NCI-H2081 treated with DMSO at 0.1 percent for 48 hours (cell line): ENCODE data around the gene PDLIM5.

Source experiments
- DNase-seq: peaks from one replicate; lab custom pipeline; 2025; lab: John Stamatoyannopoulos, UW

PDLIM5 gene

DNA sequence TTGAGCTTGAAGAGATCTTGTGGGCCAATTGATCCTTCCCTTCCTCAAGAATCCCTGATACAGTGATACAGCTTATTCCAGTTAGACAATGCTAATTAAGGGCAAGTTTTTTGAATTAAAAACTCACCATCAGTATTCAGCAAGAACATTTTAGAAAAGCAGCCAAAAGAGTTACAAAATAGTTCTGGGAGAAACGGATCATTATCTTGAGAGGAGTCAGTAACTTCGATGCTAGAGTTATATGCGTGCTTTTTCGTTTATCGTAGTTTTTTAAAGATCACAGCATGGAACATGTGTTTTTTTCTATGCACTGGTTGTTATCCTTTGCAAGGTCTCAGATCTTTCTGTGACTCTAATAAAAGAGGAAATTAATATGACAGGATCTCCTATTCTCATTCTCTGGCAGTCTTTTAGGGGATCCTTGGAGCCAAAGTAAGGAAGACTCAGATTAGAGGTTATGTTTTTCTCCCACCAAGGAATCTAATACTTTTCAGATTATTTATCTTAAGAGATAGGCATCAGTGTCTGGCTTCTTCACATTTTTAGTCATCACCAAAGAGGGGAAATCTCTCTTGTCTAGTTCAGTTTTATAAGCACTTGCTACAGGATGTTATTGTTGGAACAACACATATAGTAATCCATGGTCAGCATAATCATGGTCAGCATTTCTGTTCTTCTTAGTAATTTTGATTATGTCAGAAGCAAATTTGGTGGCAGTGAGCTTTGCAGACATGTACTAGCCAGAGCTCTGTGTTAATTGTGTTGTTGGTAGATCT lies 109.7 kb downstream of the PDLIM5 start:
- DNase-seq = no peak

GRCh38 chr4:94562285-94562684 lies 110.5 kb downstream of the PDLIM5 start:
- no peak for DNase-seq

DNA sequence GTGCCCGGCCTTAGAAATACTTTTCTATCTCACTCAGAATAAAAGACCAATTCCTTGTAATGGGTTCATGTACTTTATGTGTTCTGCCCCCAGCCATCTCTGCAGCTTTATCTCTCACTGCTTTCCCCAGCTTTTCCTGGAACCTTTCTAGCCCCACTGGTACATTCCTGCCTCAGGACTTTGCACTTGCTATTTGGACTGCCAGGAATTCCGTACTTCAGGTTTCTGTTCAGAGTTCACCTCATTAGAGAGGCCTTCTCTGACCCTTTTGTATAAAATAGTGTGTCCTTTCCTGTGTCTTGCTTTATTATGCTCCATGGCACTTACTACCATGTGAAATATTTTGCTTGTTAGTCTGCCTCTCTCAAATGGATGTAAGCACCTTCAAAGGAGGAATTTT lies 112.5 kb downstream of the PDLIM5 start:
- no peak for DNase-seq

GRCh38 chr4:94566420-94566819 lies 114.7 kb downstream of the PDLIM5 start:
- no peak for DNase-seq

- DNase-seq = no peak
Observed at GRCh38 chr4:94567811-94568210, 116.1 kb downstream of the PDLIM5 start.

GRCh38 chr4:94570558-94570957 lies 118.8 kb downstream of the PDLIM5 start:
- no peak for DNase-seq

GRCh38 chr4:94571298-94571697 lies 119.6 kb downstream of the PDLIM5 start:
- DNase-seq = no peak

- DNase-seq = no peak
Observed at GRCh38 chr4:94571715-94572114, 120.0 kb downstream of the PDLIM5 start.

GRCh38 chr4:94574050-94574449 lies 122.3 kb downstream of the PDLIM5 start:
- no peak for DNase-seq

DNA sequence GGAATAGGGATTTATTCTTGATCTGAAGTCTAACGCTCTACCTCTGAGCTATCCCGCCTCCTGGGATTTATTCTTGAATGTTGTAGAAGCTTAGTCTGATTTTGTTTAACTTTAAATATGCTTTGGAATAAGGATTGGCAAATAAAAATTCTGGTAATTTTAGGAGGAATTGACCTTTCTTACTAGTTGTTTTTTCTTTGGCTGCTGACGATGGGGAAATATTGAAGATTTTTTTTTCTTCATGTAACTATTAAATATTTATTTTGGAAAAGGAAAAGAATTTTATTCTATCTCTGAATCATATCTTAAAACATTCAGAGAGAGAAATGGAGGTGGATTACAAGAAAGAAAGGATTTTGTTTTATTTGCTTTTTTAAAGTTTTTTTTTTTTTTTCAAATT lies 122.9 kb downstream of the PDLIM5 start:
- no peak for DNase-seq

GRCh38 chr4:94575652-94576051 lies 123.9 kb downstream of the PDLIM5 start:
- DNase-seq = no peak

DNA sequence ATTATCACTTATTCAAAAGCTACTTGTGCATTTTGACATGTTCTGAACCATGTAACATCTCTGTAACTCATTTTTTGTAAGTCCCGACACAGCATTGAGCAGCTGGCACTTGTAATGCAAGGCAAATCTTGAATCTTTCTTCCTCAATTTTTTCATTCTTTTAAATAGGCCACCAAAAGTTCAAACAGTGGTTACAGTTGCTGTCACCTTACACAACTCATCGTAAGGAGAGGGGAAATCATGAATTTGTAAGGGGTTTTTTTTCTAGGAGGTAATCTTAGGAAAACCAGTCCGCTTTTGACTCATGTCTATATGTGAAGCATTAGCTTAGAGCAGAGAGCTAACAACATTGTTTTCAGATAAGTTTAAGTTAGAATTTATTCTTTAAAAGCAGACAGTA lies 124.5 kb downstream of the PDLIM5 start:
- no peak for DNase-seq

GRCh38 chr4:94577136-94577535 lies 125.4 kb downstream of the PDLIM5 start:
- DNase-seq = no peak

GRCh38 chr4:94578195-94578594 lies 126.5 kb downstream of the PDLIM5 start:
- no peak for DNase-seq

DNA sequence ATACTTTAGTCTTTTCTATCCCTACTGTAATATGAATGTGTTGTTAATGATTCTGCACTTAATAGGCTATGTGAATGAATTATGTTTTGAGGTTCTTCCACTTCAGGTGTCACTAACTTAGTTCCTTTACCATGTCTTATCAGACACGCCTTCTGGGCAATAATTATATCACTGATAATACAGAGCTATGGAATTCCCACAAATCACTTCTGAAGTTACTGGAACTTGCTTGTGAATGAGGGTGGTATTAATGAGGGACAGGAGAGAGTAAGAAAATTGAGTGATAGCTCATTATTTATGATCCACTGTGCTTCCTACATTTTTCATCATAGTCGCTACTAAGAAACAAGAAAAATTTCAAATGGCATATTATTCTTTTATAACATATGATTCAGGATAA lies 130.0 kb downstream of the PDLIM5 start:
- no peak for DNase-seq

- no peak for DNase-seq
Observed at GRCh38 chr4:94582517-94582916, 130.8 kb downstream of the PDLIM5 start.

GRCh38 chr4:94583914-94584641 lies 132.3 kb downstream of the PDLIM5 start:
- no peak for DNase-seq

DNA sequence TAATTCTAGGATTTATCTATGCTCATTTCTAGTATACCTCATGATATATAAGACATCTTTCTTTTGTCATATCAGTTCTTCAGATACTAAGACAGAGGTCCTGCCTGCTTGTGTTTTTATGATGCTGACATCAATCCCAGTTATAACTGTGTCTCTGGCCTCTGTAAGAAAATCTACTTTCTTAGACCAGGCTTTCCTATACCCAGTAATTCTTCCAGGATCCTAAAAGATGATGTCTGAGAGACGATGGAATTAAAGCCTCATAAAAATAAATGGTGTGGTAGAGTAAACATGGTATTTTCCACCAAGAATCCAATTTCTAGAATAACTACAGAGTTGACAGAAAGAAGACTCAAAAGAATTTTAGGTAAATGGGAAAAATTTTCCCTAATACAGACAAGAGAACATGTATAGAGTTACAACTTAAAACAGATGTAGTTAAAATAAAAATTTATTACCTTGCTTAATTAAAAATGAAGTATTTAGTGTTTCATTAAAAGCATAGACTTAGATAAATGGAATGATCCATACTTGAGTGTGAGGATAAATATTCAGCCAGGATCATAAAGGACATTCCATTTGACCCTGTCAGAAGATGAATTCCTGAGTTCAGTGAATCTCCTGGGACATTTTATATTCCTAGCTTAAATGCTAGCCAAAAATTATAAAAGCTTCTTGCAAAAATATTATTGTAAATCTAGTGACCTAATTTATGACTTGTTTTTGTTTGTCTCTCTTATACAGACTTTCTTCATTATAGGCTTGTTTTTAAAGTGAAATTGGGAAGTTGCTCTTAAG lies 137.4 kb downstream of the PDLIM5 start:
- DNase-seq = no peak

- DNase-seq = no peak
Observed at GRCh38 chr4:94590493-94590892, 138.8 kb downstream of the PDLIM5 start.

DNA sequence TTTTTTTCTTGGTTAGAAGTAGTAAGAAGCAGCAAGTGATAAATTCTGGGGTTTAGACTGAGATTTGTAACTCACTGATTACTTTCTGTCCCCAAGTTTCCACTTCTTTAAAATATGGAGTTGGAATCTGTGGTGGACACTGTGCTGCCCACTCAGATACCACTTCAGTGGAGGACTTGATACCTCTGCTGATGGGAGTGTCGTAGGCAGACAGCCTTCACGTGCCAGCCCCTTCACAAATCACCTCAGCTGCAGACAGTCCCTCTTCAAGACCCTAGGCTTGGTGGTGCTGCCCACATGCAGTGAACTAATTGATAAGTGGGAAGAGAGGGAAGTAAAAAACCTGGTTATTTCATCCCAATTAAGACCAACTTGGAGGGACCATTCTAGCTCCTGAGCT lies 139.5 kb downstream of the PDLIM5 start:
- no peak for DNase-seq

- no peak for DNase-seq
Observed at GRCh38 chr4:94595013-94595412, 143.3 kb downstream of the PDLIM5 start.

DNA sequence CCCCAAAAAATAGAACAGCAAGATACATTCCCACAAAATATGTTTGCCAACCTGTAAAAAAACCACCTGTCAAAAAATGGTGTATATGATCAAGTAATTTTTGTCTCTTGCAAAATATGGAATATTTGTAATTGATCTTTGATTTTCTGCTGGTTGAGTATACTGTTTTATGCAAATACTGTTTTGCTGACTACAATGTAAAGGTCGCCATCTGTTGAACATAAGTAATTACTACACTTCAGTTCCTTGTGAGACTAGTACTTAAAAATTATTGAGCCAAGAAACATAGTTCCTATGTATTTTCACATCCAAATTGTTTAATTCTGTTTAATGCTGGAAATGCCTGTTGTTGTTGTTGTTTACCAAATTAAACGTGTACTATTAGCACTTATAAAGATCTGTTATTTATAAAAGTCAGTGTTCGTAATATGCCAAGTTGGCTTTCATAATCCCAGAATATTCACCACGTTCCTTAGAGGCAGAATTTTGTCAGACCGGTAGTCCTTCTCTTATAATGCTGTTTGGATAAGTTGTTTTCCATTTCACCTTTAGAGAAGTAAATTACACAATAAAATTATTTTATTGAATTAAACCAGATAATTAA lies 144.2 kb downstream of the PDLIM5 start:
- DNase-seq = no peak
